Endothelial cell of umbilical vein (primary cell): Measurements from ENCODE around the gene PSME3.

Experiments used
- CTCF ChIP-seq, 2 donors: IDR thresholded peaks; 1 replicate in 1 of 2; 2 replicates in 1 of 2; pipeline ENCODE4 v1.5.1; 2011; ENCODE audit warnings: low read length in 2 of 2, mild to moderate bottlenecking in 2 of 2, moderate library complexity in 2 of 2, control low read depth in 1 of 2, inconsistent platforms in 1 of 2, low read depth in 1 of 2; ENCODE audit not compliant: insufficient read depth in 1 of 2; ENCODE audit errors: extremely low read depth in 1 of 2
- FOS ChIP-seq: IDR thresholded peaks from 2 replicates; pipeline ENCODE4 v1.6.1; 2011; ENCODE audit warnings: mild to moderate bottlenecking, low read length, moderate library complexity, borderline replicate concordance; ENCODE audit not compliant: insufficient read depth
- POLR2A ChIP-seq: IDR thresholded peaks from 2 replicates; pipeline ENCODE4 v1.6.1; 2012; ENCODE audit warnings: low read depth, mild to moderate bottlenecking, control low read depth, low read length

GRCh38 chr17:42849451-42850181 is 16.4 kb downstream of the PSME3 start:
- TF ChIP-seq POLR2A (no peak), FOS (no peak), CTCF (IDR thresholded peaks at IDR 0.05; ENCODE audit: extremely low read depth in 1 of 2, insufficient read depth in 1 of 2, low read depth in 1 of 2, low read length in 2 of 2) (no peak)
